Neural crest cell (in vitro differentiated cells): ENCODE results near the gene ACAP3. TPM values are rescaled to one million over a fixed set of nuclear protein-coding genes. Genes with fewer than 3 reads are reported as not detected.

Experiments
- DNase-seq: peaks from one replicate; pipeline ENCODE4 v3.0.0; 2021; ENCODE audit warnings: low read depth, mixed read lengths, low spot score
- H3K27ac Mint-ChIP-seq: one replicate; pipeline ENCODE4 v1.8.0; 2021; ENCODE audit warnings: mild to moderate bottlenecking, mixed read lengths; ENCODE audit not compliant: unreplicated experiment
- H3K27me3 Mint-ChIP-seq: 2 replicates; pipeline ENCODE4 v1.8.0; 2021; ENCODE audit warnings: low read depth, mild to moderate bottlenecking, mixed read lengths
- H3K36me3 Mint-ChIP-seq: 2 replicates; pipeline ENCODE4 v1.8.0; 2021; ENCODE audit warnings: low read depth, mild to moderate bottlenecking, mixed read lengths
- H3K4me1 Mint-ChIP-seq: 2 replicates; pipeline ENCODE4 v1.8.0; 2021; ENCODE audit warnings: mixed read lengths
- H3K4me3 Mint-ChIP-seq: one replicate; pipeline ENCODE4 v1.8.0; 2021; ENCODE audit warnings: mild to moderate bottlenecking, mixed read lengths
- H3K9me3 Mint-ChIP-seq: 2 replicates; pipeline ENCODE4 v1.8.0; 2021; ENCODE audit warnings: mixed read lengths
- CTCF ChIP-seq: fragments of 200-600 bp; sonication (generic); conservative IDR thresholded peaks from 2 replicates; pipeline ENCODE4 v1.5.0; 2021; ENCODE audit warnings: antibody characterized with exemption, mild to moderate bottlenecking
- total RNA-seq: library from RNA; stranded (reverse); gene quantifications from 2 replicates; pipeline ENCODE4 v1.2.1, GENCODE V29; 2021

The ACAP3 gene
- total RNA-seq, 1 donor from 2014 or later: 124 TPM

- Mint-ChIP-seq H3K36me3 (peaks cover 2% of the 10 kb centered on the region), H3K27ac (no peak overlapping the region), H3K9me3 (no peaks in the 10 kb centered on the region), H3K4me1 (peaks cover 15% of the 10 kb centered on the region), H3K4me3 (peak overlapping the region; percentile 78), H3K27me3 (no peaks in the 10 kb centered on the region)
- no peak for TF ChIP-seq CTCF
- no peak for DNase-seq
Observed at GRCh38 chr1:1325288-1326074, 17.8 kb upstream of the ACAP3 start.

DNA sequence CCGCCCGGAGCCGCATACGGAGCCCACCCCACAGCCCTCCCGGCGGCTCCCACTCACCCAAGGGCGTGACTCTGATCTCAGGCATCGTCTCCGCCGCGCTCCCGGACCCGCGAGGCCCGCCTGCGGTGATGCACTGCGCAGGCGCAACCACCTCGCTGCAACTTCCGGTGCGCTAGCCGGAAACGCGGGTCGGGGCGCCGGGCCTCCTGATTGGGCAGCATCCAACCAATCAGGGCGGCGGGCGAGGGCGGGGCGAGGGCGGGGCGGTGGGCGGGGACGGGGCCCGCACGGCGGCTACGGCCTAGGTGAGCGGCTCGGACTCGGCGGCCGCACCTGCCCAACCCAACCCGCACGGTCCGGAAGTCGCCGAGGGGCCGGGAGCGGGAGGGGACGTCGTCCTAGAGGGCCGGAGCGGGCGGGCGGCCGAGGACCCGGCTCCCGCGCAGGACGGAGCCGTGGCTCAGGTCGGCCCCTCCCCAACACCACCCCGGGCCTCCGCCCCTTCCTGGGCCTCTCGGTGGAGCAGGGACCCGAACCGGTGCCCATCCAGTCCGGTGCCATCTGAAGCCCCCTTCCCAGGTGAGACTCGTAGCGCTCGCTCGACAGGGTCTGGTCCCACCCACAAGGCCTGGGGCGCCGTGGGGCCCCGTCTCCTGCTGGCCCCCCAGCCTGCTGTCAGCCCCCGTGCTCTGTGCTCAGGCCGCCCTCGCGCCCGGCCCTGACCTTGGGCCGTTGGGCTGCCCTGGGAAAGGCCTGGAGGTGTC, 17.0 kb upstream of the ACAP3 start, which contains the start of the genes CPTP and INTS11:
CPTP (plus strand) TSS at position 279 of the 764 bp plus-strand sequence. CDS start 2,109 bp downstream, outside the sequence.
INTS11 (minus strand) TSS at position 137 of the 764 bp plus-strand sequence; CDS start at position 85, 52 bp downstream.
- Mint-ChIP-seq H3K4me3 (peak within 1 kb of the TSS; percentile 88), H3K36me3 (no peaks in the 10 kb centered on the region), H3K4me1 (peaks cover 12% of the 10 kb centered on the region), H3K9me3 (no peaks in the 10 kb centered on the region), H3K27me3 (no peaks in the 10 kb centered on the region), H3K27ac (peak within 1 kb of the TSS; percentile 93)
- peak; percentile 95 for DNase-seq
- no peak for TF ChIP-seq CTCF

DNA sequence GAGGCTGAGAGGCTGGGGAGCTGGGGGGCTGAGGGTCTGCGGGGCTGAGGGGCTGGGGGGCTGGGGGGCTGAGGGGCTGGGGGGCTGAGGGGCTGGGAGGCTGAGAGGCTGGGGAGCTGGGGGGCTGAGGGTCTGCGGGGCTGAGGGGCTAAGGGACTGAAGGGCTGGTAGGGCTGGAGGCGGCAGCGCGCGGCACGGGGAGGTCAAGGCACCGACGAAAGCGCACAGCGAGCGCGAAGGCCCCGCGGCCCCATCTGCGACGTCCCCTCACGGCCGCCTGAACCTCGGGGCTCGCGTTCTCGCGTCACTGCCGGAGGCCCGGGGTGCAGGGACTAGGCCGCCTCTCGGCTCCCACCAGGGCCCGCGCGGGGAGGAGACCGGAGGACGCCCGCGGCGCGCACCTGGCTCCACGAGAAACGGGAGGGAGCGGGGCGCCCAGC, 16.4 kb upstream of the ACAP3 start:
- no peaks in the 10 kb centered on the region for H3K27me3 Mint-ChIP-seq
- DNase-seq: no peak
- no peaks in the 10 kb centered on the region for H3K9me3 Mint-ChIP-seq
- H3K27ac Mint-ChIP-seq: no peak overlapping the region
- H3K36me3 Mint-ChIP-seq: no peaks in the 10 kb centered on the region
- H3K4me3 Mint-ChIP-seq: peak overlapping the region; percentile 88
- TF ChIP-seq CTCF: no peak
- H3K4me1 Mint-ChIP-seq: peaks cover 14% of the 10 kb centered on the region

GRCh38 chr1:1322952-1323351, 15.2 kb upstream of the ACAP3 start:
- peak overlapping the region; percentile 87 for H3K4me3 Mint-ChIP-seq
- no peaks in the 10 kb centered on the region for H3K9me3 Mint-ChIP-seq
- no peak for TF ChIP-seq CTCF
- no peaks in the 10 kb centered on the region for H3K27me3 Mint-ChIP-seq
- H3K4me1 Mint-ChIP-seq: peaks cover 14% of the 10 kb centered on the region
- H3K27ac Mint-ChIP-seq: no peak overlapping the region
- H3K36me3 Mint-ChIP-seq: no peaks in the 10 kb centered on the region
- DNase-seq: no peak

DNA sequence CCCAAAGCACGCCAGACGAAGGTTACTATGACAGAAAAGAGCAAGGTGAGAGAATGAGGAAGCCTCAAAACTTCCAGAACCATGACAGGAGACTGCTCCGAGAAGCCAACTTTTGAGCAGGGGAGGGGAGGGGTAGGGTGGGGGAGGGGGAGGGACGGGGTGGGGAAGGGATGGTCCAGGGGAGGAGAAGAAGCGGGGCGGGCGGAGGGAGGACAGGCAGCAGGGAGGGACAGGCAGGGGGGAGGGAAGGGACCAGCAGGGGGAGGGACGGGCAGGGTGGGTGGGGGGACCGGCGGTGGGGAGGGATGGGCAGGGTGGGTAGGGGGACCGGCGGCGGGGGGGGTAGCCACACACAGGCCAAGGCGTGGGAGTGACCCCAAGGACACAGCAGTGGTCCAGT, 14.7 kb upstream of the ACAP3 start:
- Mint-ChIP-seq H3K36me3 (no peaks in the 10 kb centered on the region), H3K4me3 (peak overlapping the region; percentile 85), H3K4me1 (peaks cover 14% of the 10 kb centered on the region), H3K9me3 (no peaks in the 10 kb centered on the region), H3K27me3 (no peaks in the 10 kb centered on the region), H3K27ac (peak overlapping the region; percentile 35)
- no peak for DNase-seq
- TF ChIP-seq CTCF: no peak
